ENCODE measurements around the gene RNF11.

The RNF11 gene

DNA sequence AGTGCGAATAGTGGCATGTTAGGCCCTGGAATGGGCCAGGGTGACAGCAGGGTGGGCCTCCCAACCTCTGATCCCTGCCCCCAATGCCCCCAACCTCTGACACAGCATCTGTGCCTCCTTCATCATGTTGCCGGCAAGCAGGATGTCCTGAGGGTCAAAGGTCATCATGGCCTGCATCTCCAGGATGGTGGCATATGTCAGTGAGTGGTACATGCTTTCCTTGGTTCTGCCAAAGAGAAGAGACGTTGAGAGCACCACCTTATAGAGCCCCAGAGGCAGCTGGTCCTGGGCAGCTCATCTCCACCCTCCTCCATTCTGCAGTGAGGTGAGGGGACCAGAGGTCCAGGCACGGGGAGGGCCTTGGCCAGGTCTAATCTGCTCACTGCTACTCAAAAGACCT, 76.6 kb downstream of the RNF11 start:
- H3K79me2 ChIP-seq (ENCODE audit: insufficient read depth, low read length): no peaks in the 10 kb centered on the region
- no peak overlapping the region for H3K27ac ChIP-seq (ENCODE audit: low read length)
- no peak overlapping the region for H3K4me2 ChIP-seq (ENCODE audit: insufficient read depth, low read length)
- no peak for DNase-seq
- no peak overlapping the region for H3K4me3 ChIP-seq (ENCODE audit: low read depth in 1 of 2, low read length in 2 of 2)
- peaks cover 17% of the 10 kb centered on the region for H3K4me1 ChIP-seq (ENCODE audit: insufficient read depth, low read length)
- H3K36me3 ChIP-seq (ENCODE audit: insufficient read depth, low read length): no peaks in the 10 kb centered on the region
- H3K9me3 ChIP-seq (ENCODE audit: insufficient read depth, low read length, severe bottlenecking): no peaks in the 10 kb centered on the region
- H3K27me3 ChIP-seq (ENCODE audit: insufficient read depth, low read length, poor library complexity): no peaks in the 10 kb centered on the region
- no peak for ATAC-seq (ENCODE audit: insufficient read depth, low read depth)
- no peak for TF ChIP-seq EZH2 (IDR thresholded peaks at IDR 0.05; ENCODE audit: borderline replicate concordance, low read depth, low read length, severe bottlenecking)
- TF ChIP-seq, protein P1, sequence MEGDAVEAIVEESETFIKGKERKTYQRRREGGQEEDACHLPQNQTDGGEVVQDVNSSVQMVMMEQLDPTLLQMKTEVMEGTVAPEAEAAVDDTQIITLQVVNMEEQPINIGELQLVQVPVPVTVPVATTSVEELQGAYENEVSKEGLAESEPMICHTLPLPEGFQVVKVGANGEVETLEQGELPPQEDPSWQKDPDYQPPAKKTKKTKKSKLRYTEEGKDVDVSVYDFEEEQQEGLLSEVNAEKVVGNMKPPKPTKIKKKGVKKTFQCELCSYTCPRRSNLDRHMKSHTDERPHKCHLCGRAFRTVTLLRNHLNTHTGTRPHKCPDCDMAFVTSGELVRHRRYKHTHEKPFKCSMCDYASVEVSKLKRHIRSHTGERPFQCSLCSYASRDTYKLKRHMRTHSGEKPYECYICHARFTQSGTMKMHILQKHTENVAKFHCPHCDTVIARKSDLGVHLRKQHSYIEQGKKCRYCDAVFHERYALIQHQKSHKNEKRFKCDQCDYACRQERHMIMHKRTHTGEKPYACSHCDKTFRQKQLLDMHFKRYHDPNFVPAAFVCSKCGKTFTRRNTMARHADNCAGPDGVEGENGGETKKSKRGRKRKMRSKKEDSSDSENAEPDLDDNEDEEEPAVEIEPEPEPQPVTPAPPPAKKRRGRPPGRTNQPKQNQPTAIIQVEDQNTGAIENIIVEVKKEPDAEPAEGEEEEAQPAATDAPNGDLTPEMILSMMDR (IDR thresholded peaks at IDR 0.05; ENCODE audit: borderline replicate concordance, extremely low read depth, low read length, poor library complexity, severe bottlenecking): no peak
- H2AFZ ChIP-seq (ENCODE audit: low read depth, low read length): no peak overlapping the region
- H3K9ac ChIP-seq (ENCODE audit: low read depth, low read length): no peak overlapping the region
- no peaks in the 10 kb centered on the region for H4K20me1 ChIP-seq (ENCODE audit: insufficient read depth, low read length)

DNA sequence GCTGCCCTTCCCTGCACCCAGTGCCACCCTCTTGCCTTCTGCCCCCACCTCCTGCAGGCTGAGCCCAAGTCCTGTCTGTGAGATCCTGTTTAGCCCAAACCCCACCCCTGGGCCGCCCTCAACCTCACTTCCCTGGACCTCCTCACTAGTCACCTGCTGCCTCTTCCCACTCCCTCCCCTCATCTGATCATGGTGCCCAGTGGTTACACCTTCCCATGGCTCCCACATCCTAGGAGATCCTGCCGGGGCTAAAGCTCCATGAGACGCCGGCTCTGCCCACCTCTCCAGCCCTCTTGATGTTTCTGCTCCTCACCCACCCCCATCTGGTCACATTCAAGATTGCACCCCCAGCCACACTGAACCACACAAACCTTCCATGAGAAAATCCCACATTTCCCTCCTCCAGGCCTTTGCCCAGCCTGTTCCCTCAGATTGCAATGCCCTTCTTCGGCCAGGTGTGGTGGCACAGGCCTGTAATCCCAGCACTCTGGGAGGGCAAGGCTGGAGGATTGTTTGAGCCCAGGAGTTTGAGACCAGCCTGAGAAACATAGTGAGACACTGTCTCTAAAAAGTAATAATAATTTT, 77.3 kb downstream of the RNF11 start:
- no peak overlapping the region for H3K27ac ChIP-seq (ENCODE audit: low read length)
- DNase-seq: no peak
- TF ChIP-seq, protein P1 (IDR thresholded peaks at IDR 0.05; ENCODE audit: borderline replicate concordance, extremely low read depth, low read length, poor library complexity, severe bottlenecking): peak; percentile 33
- no peak for TF ChIP-seq EZH2 (IDR thresholded peaks at IDR 0.05; ENCODE audit: borderline replicate concordance, low read depth, low read length, severe bottlenecking)

DNA sequence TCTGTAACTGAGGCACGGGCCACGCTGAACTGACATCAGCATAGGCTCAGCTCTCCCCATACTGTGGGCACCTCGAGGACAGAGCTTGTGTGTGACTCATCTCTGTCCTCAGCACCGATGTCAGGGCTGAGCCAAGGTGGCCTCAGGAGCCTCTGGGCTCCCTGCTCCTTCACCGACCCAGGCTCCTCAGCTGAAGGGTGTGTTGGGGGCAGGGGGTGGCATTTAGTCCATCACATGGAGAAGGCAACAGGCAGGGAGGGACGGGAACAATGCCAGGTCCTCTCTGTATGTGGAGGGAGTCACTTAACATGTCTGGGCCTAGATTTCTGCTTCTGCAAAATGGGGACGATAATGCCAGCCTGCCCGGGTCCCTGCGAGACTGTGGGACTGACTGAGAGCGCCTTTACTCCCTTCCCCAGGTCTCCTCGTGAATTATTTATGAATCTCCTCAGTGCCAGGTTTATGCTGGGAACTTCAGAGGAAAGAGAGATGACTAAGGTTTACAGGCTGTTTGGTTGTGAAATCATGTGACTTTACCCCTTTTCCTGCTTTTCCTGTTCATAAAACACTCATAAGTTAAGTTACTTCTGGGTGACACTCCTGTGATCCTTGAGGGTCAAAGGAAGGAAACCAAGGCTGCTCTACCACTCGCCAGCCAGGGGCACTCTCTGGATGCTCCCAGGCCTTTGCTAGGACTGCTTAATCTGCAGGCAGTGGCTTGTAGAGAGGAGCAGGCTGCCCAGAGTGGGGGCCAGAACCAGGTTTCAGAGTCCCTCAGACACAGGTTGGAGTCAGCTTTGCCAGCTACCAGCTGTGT, 78.1 kb downstream of the RNF11 start:
- no peak for ATAC-seq (ENCODE audit: insufficient read depth, low read depth)
- DNase-seq: no peak
- no peaks in the 10 kb centered on the region for H3K36me3 ChIP-seq (ENCODE audit: insufficient read depth, low read length)
- 0 out of 2 replicates have a peak overlapping the region, but pooled peaks have one; percentile 32 for H3K27ac ChIP-seq (ENCODE audit: low read length)
- TF ChIP-seq, protein P1 (IDR thresholded peaks at IDR 0.05; ENCODE audit: borderline replicate concordance, extremely low read depth, low read length, poor library complexity, severe bottlenecking): no peak
- TF ChIP-seq EZH2 (IDR thresholded peaks at IDR 0.05; ENCODE audit: borderline replicate concordance, low read depth, low read length, severe bottlenecking): no peak
- peaks cover 17% of the 10 kb centered on the region for H3K4me1 ChIP-seq (ENCODE audit: insufficient read depth, low read length)
- H3K9ac ChIP-seq (ENCODE audit: low read depth, low read length): no peak overlapping the region
- no peaks in the 10 kb centered on the region for H3K27me3 ChIP-seq (ENCODE audit: insufficient read depth, low read length, poor library complexity)
- H3K4me2 ChIP-seq (ENCODE audit: insufficient read depth, low read length): no peak overlapping the region
- H3K4me3 ChIP-seq (ENCODE audit: low read depth in 1 of 2, low read length in 2 of 2): no peak overlapping the region
- H3K9me3 ChIP-seq (ENCODE audit: insufficient read depth, low read length, severe bottlenecking): no peaks in the 10 kb centered on the region
- H2AFZ ChIP-seq (ENCODE audit: low read depth, low read length): peak overlapping the region; percentile 28
- no peaks in the 10 kb centered on the region for H3K79me2 ChIP-seq (ENCODE audit: insufficient read depth, low read length)
- no peaks in the 10 kb centered on the region for H4K20me1 ChIP-seq (ENCODE audit: insufficient read depth, low read length)

More for the DNA sequence above, 77.3 kb downstream of the RNF11 start:
- Histone ChIP-seq H3K4me1 (ENCODE audit: insufficient read depth, low read length) (peaks cover 17% of the 10 kb centered on the region), H3K4me2 (ENCODE audit: insufficient read depth, low read length) (no peak overlapping the region), H3K9ac (ENCODE audit: low read depth, low read length) (no peak overlapping the region), H3K36me3 (ENCODE audit: insufficient read depth, low read length) (no peaks in the 10 kb centered on the region), H3K4me3 (ENCODE audit: low read depth in 1 of 2, low read length in 2 of 2) (no peak overlapping the region), H2AFZ (ENCODE audit: low read depth, low read length) (no peak overlapping the region), H3K27me3 (ENCODE audit: insufficient read depth, low read length, poor library complexity) (no peaks in the 10 kb centered on the region), H3K9me3 (ENCODE audit: insufficient read depth, low read length, severe bottlenecking) (no peaks in the 10 kb centered on the region), H3K79me2 (ENCODE audit: insufficient read depth, low read length) (no peaks in the 10 kb centered on the region), H4K20me1 (ENCODE audit: insufficient read depth, low read length) (no peaks in the 10 kb centered on the region)
- no peak for ATAC-seq (ENCODE audit: insufficient read depth, low read depth)

Data from DND-41 (cell line).